HepG2 (cell line): ENCODE results near the gene GPA33. TPM values are rescaled to one million over a fixed set of nuclear protein-coding genes. Genes with fewer than 3 reads are reported as not detected.

Experiments
- ATAC-seq: fragments of 200-7000 bp; cut with Tn5 transposase; 3 replicates; pipeline ENCODE4 v1.9.1; 2020; ENCODE audit warnings: mild to moderate bottlenecking, moderate library complexity
- BruUV-seq: library from RNA; stranded (reverse); fragments of 400-500 nt; replicated peaks from 2 replicates; lab custom pipeline; 2021; lab: Mats Ljungman, UMichigan
- CTCF ChIA-PET: fragments of 300-600 bp; formaldehyde crosslinking; extraction: SDS; loops from one replicate; lab custom pipeline; 2021; ENCODE audit warnings: low total read pairs, inconsistent platforms, low intra/inter-chr PET ratio; lab: Yijun Ruan, JAX
- POLR2A ChIA-PET: fragments of 350-600 bp; sonication (Branson Sonifier 250); formaldehyde crosslinking; loops from one replicate; lab custom pipeline; 2020; ENCODE audit warnings: antibody characterized with exemption, inconsistent platforms; lab: Yijun Ruan, JAX
- DNase-seq: peaks from one replicate; pipeline ENCODE4 v3.0.0-alpha.2; 2015; ENCODE audit warnings: low spot score
- FAIRE-seq: peaks from 3 replicates; lab custom pipeline; 2011; peaks lifted over from hg19 to GRCh38; lab: Jason Lieb, UNC
- H2AFZ ChIP-seq: one replicate; pipeline ENCODE4 v1.6.1; 2011; ENCODE audit warnings: low read length, inconsistent platforms
- H3K27ac ChIP-seq: fragments of 300-600 bp; 3 replicates; pipeline ENCODE4 v1.8.0; 2011; ENCODE audit warnings: mixed run types, mild to moderate bottlenecking, mixed read lengths, low read length, inconsistent platforms; ENCODE audit not compliant: insufficient read depth; ENCODE audit errors: extremely low read length
- H3K27me3 ChIP-seq, 2 experiments: fragments of 200-600 bp in 1 of 2; 2 replicates in 1 of 2; 3 replicates in 1 of 2; pipeline versions ENCODE4 v1.6.0 to v1.8.0; 2011; ENCODE audit warnings: low read length in 2 of 2, mild to moderate bottlenecking in 2 of 2, moderate library complexity in 2 of 2, inconsistent platforms in 1 of 2; ENCODE audit not compliant: insufficient read depth in 2 of 2, control insufficient read depth in 1 of 2
- H3K36me3 ChIP-seq, 2 experiments: fragments of 200-600 bp in 1 of 2; replicated peaks in 1 of 2; 2 replicates in 1 of 2; 3 replicates in 1 of 2; pipeline versions ENCODE4 v1.5.1 to v1.8.0; 2011; ENCODE audit warnings: low read length in 2 of 2, inconsistent platforms in 1 of 2; ENCODE audit not compliant: insufficient read depth in 2 of 2, control insufficient read depth in 1 of 2
- H3K4me1 ChIP-seq: 2 replicates; pipeline ENCODE4 v1.5.1; 2012; ENCODE audit warnings: low read length, inconsistent platforms; ENCODE audit not compliant: insufficient read depth
- H3K4me2 ChIP-seq: 2 replicates; pipeline ENCODE4 v1.6.0; 2011; ENCODE audit warnings: low read depth, low read length, inconsistent platforms
- H3K4me3 ChIP-seq, 3 experiments: fragments of 200-600 bp in 1 of 3; sonication (generic), shearing (Covaris generic) in 1 of 3; replicated peaks in 1 of 3; 2 replicates each; pipeline ENCODE4 v1.5.1; 2011 to 2016; ENCODE audit warnings: low read length in 3 of 3, inconsistent platforms in 2 of 3, low read depth in 2 of 3, mild to moderate bottlenecking in 2 of 3, control low read depth in 1 of 3, mixed read lengths in 1 of 3; ENCODE audit not compliant: insufficient read depth in 1 of 3
- H3K79me2 ChIP-seq: one replicate; pipeline ENCODE4 v1.6.1; 2011; ENCODE audit warnings: low read length, inconsistent platforms; ENCODE audit not compliant: insufficient read depth
- H3K9ac ChIP-seq: 2 replicates; pipeline ENCODE4 v1.6.0; 2011; ENCODE audit warnings: mild to moderate bottlenecking, low read depth, low read length, inconsistent platforms; ENCODE audit not compliant: insufficient read depth
- H3K9me3 ChIP-seq: 2 replicates; pipeline ENCODE4 v1.5.1; 2012; ENCODE audit warnings: mild to moderate bottlenecking, low read length
- H4K20me1 ChIP-seq: 2 replicates; pipeline ENCODE4 v1.6.0; 2011; ENCODE audit warnings: inconsistent platforms, mild to moderate bottlenecking, low read length, moderate library complexity; ENCODE audit not compliant: insufficient read depth
- DNMT1 ChIP-seq: sonication (generic); formaldehyde crosslinking; IDR thresholded peaks from 2 replicates; pipeline ENCODE4 v1.5.1; 2020; ENCODE audit warnings: mild to moderate bottlenecking, missing genetic modification reagents
- JARID2 ChIP-seq: sonication (generic); formaldehyde crosslinking; IDR thresholded peaks from 2 replicates; pipeline ENCODE4 v1.8.1; 2023; ENCODE audit warnings: missing genetic modification reagents, inconsistent platforms; ENCODE audit not compliant: insufficient replicate concordance
- JDP2 ChIP-seq: sonication (generic); formaldehyde crosslinking; IDR thresholded peaks from 2 replicates; pipeline ENCODE4 v1.8.1; 2022; ENCODE audit warnings: missing genetic modification reagents, borderline replicate concordance
- LCORL ChIP-seq, 2 experiments: fragments of 450-650 bp in 1 of 2; sonication (generic) in 1 of 2; formaldehyde crosslinking in 1 of 2; IDR thresholded peaks; 2 replicates each; pipeline versions ENCODE4 v1.5.0 to v1.6.1; 2017 to 2020; ENCODE audit warnings: antibody characterized with exemption in 1 of 2, missing genetic modification reagents in 1 of 2
- SAFB2 ChIP-seq: sonication (generic); formaldehyde crosslinking; IDR thresholded peaks from 2 replicates; pipeline ENCODE4 v1.5.1; 2020; ENCODE audit warnings: missing genetic modification reagents, low read depth, mild to moderate bottlenecking, borderline replicate concordance
- TBX3 ChIP-seq: fragments of 450-650 bp; IDR thresholded peaks from 2 replicates; pipeline ENCODE4 v1.6.1; 2017; ENCODE audit warnings: antibody characterized with exemption, mild to moderate bottlenecking, inconsistent platforms, borderline replicate concordance
- TRIM24 ChIP-seq: sonication (generic); formaldehyde crosslinking; IDR thresholded peaks from 2 replicates; pipeline ENCODE4 v1.8.0; 2022; ENCODE audit warnings: mild to moderate bottlenecking, missing genetic modification reagents
- YEATS4 ChIP-seq: sonication (generic); formaldehyde crosslinking; IDR thresholded peaks from 2 replicates; pipeline ENCODE4 v1.4.0; 2020; ENCODE audit warnings: missing genetic modification reagents, borderline replicate concordance
- ZNF572 ChIP-seq: sonication (generic); formaldehyde crosslinking; IDR thresholded peaks from 2 replicates; pipeline ENCODE4 v1.5.1; 2020; ENCODE audit warnings: mild to moderate bottlenecking, missing genetic modification reagents
- WGBS: methylation state at CpG from one replicate; pipeline ENCODE4 v1.1.6; 2017; ENCODE audit warnings: low lambda C conversion rate; 5-methylcytosine and 5-hydroxymethylcytosine counted together
- in situ Hi-C: cut with HindIII; loops from 2 replicates; pipeline ENCODE4 v1.10.0; 2017; ENCODE audit warnings: low pct_unique_long_range_greater_than_20kb; ENCODE audit not compliant: extremely low pct_ligation_motif_present
- intact Hi-C: fragments of 100-400 bp; cut with micrococcal nuclease; formaldehyde crosslinking; loops from one replicate; pipeline ENCODE4 v1.10.0; 2022; ENCODE audit not compliant: unreplicated experiment
- polyA plus RNA-seq, 8 experiments: library from polyadenylated mRNA; depleted of rRNA in 3 of 8; stranded (reverse) in 7 of 8; unstranded in 1 of 8; fragments of >200 nt; fragmentation: Illumina TruSeq in 4 of 8; extraction: Trizol in 4 of 8; gene quantifications; 2 replicates each; pipeline versions ENCODE4 v1.2.1 to v1.2.3, GENCODE V29; 2011 to 2016; ENCODE audit warnings: low read depth in 4 of 8, missing spikeins in 1 of 8, mixed read lengths in 1 of 8; ENCODE audit not compliant: insufficient read depth in 1 of 8
- total RNA-seq, 5 experiments: library from RNA; depleted of rRNA; stranded (reverse); fragments of >200 nt; fragmentation: Illumina TruSeq; extraction: Trizol; gene quantifications; 2 replicates each; pipeline ENCODE4 v1.2.3, GENCODE V29; 2016; ENCODE audit warnings: low read depth in 1 of 5
- TF ChIP-seq, protein P1 (sequence below): sonication (generic); formaldehyde crosslinking; IDR thresholded peaks from 2 replicates; pipeline ENCODE4 v1.4.0; 2020; ENCODE audit warnings: missing genetic modification reagents
- TF ChIP-seq, protein P2 (sequence below): sonication (generic); formaldehyde crosslinking; IDR thresholded peaks from 2 replicates; pipeline ENCODE4 v1.4.0; 2020; ENCODE audit warnings: missing genetic modification reagents
- TF ChIP-seq, protein P3 (sequence below): sonication (generic); formaldehyde crosslinking; IDR thresholded peaks from 2 replicates; pipeline ENCODE4 v1.4.0; 2020; ENCODE audit warnings: missing genetic modification reagents

Gene GPA33
- total and polyA plus RNA-seq, 2 of the 13 experiments (the other 11 are each of a cell fraction or from before 2014, with no cell fraction given), result not detected

DNA sequence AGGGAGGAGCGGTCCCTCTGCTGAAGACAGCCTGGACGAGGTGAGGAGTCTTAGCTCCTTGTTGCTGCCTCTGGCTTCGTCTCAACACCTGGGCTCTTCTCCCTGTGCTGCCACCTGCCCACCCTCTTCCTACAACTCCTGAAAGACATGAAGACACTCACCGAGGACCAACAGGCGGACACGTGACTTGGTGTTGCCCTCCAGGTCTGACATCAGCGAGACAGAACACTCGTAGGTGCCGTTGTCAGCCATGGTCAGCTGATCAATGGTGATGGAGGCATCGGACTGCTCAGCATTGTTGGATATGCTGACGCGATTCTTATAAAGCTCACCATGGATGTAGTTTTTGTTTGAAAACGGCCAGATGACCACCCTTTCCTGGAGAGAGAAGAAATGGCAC lies 21.4 kb downstream of the GPA33 start:
- POLR2A ChIA-PET, result no interaction called here

More for the DNA sequence above, 21.4 kb downstream of the GPA33 start:
- FAIRE-seq, result no peak
- H3K9ac ChIP-seq, result no peak overlapping the region
- no TSS peak for BruUV-seq
- CTCF ChIA-PET, result no interaction called here
- WGBS, result 19% methylated on average over 5 of the region's 13 CpGs
- H3K27ac ChIP-seq, result no peak overlapping the region
- H3K79me2 ChIP-seq, result no peaks in the 10 kb centered on the region
- H4K20me1 ChIP-seq, result no peaks in the 10 kb centered on the region
- intact Hi-C loops, result loop anchor here (5.0 kb wide), 3 partner anchors 199 to 389 kb away; no protein-coding TSS in a partner anchor
- no peak overlapping the region for H3K4me2 ChIP-seq
- DNase-seq, result no peak
- no peak for ATAC-seq
- H3K36me3 ChIP-seq, result no peaks in the 10 kb centered on the region
- H3K4me3 ChIP-seq, result no peak overlapping the region
- H3K27me3 ChIP-seq, result peaks cover 3 to 49% of the 10 kb centered on the region in 2 experiments; a peak in 3 of 5 replicates
- H3K4me1 ChIP-seq, result no peaks in the 10 kb centered on the region
- TF ChIP-seq SAFB2 (CRISPR knock-in tag) (no peak), JARID2 (CRISPR knock-in tag) (no peak), TBX3 (no peak), TRIM24 (CRISPR knock-in tag) (no peak), YEATS4 (CRISPR knock-in tag) (no peak), ZNF572 (no peak), LCORL (IDR thresholded peaks at IDR 0.05) (no peak), LCORL (CRISPR knock-in tag; IDR thresholded peaks at IDR 0.05) (no peak), DNMT1 (no peak), JDP2 (no peak)
- TF ChIP-seq, protein P1, sequence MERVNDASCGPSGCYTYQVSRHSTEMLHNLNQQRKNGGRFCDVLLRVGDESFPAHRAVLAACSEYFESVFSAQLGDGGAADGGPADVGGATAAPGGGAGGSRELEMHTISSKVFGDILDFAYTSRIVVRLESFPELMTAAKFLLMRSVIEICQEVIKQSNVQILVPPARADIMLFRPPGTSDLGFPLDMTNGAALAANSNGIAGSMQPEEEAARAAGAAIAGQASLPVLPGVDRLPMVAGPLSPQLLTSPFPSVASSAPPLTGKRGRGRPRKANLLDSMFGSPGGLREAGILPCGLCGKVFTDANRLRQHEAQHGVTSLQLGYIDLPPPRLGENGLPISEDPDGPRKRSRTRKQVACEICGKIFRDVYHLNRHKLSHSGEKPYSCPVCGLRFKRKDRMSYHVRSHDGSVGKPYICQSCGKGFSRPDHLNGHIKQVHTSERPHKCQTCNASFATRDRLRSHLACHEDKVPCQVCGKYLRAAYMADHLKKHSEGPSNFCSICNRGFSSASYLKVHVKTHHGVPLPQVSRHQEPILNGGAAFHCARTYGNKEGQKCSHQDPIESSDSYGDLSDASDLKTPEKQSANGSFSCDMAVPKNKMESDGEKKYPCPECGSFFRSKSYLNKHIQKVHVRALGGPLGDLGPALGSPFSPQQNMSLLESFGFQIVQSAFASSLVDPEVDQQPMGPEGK (CRISPR knock-in tag), result no peak
- TF ChIP-seq, protein P2, sequence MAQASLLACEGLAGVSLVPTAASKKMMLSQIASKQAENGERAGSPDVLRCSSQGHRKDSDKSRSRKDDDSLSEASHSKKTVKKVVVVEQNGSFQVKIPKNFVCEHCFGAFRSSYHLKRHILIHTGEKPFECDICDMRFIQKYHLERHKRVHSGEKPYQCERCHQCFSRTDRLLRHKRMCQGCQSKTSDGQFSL (CRISPR knock-in tag), result no peak
- TF ChIP-seq, protein P3, sequence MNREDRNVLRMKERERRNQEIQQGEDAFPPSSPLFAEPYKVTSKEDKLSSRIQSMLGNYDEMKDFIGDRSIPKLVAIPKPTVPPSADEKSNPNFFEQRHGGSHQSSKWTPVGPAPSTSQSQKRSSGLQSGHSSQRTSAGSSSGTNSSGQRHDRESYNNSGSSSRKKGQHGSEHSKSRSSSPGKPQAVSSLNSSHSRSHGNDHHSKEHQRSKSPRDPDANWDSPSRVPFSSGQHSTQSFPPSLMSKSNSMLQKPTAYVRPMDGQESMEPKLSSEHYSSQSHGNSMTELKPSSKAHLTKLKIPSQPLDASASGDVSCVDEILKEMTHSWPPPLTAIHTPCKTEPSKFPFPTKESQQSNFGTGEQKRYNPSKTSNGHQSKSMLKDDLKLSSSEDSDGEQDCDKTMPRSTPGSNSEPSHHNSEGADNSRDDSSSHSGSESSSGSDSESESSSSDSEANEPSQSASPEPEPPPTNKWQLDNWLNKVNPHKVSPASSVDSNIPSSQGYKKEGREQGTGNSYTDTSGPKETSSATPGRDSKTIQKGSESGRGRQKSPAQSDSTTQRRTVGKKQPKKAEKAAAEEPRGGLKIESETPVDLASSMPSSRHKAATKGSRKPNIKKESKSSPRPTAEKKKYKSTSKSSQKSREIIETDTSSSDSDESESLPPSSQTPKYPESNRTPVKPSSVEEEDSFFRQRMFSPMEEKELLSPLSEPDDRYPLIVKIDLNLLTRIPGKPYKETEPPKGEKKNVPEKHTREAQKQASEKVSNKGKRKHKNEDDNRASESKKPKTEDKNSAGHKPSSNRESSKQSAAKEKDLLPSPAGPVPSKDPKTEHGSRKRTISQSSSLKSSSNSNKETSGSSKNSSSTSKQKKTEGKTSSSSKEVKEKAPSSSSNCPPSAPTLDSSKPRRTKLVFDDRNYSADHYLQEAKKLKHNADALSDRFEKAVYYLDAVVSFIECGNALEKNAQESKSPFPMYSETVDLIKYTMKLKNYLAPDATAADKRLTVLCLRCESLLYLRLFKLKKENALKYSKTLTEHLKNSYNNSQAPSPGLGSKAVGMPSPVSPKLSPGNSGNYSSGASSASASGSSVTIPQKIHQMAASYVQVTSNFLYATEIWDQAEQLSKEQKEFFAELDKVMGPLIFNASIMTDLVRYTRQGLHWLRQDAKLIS (CRISPR knock-in tag), result no peak
- in situ Hi-C loops, result loop anchor here (5.0 to 10.0 kb wide), 4 partner anchors 59 to 466 kb away; no protein-coding TSS in a partner anchor
- H3K9me3 ChIP-seq, result no peaks in the 10 kb centered on the region
- no peak overlapping the region for H2AFZ ChIP-seq
